Stomach (tissue), 4 donors: ENCODE results near the gene NUAK1.

Experiments used
- CTCF ChIP-seq, 7 experiments: fragments of 450-650 bp in 4 of 7; fragments of 200-600 bp in 3 of 7; sonication (generic) in 3 of 7; IDR thresholded peaks; one replicate each; pipeline ENCODE4 v1.5.1; 2016 to 2019; ENCODE audit warnings: antibody characterized with exemption in 7 of 7, control low read depth in 2 of 7, mild to moderate bottlenecking in 1 of 7
- EP300 ChIP-seq: sonication (generic); formaldehyde crosslinking; IDR thresholded peaks from one replicate; pipeline ENCODE4 v1.6.1; 2017; ENCODE audit warnings: antibody characterized with exemption
- POLR2A ChIP-seq, 4 donors: fragments of 450-650 bp; IDR thresholded peaks; one replicate each; pipeline ENCODE4 v1.6.1; 2016; ENCODE audit warnings: antibody characterized with exemption in 4 of 4, control low read depth in 2 of 4, mild to moderate bottlenecking in 1 of 4, moderate library complexity in 1 of 4
- POLR2AphosphoS5 ChIP-seq, 3 donors: sonication (generic); formaldehyde crosslinking; IDR thresholded peaks; one replicate each; pipeline ENCODE4 v1.6.1; 2016; ENCODE audit warnings: antibody characterized with exemption in 3 of 3

- TF ChIP-seq POLR2AphosphoS5 (IDR thresholded peaks at IDR 0.05), result peak in 2 of 3 donors; percentile 20 to 46
- no peak for TF ChIP-seq CTCF (IDR thresholded peaks at IDR 0.05)
- TF ChIP-seq POLR2A (IDR thresholded peaks at IDR 0.05), result no peak
- no peak for TF ChIP-seq EP300
Measured at GRCh38 chr12:106071686-106072085, 67.1 kb downstream of the NUAK1 start.
